Measurements from ENCODE around the gene LENEP. TPM values are rescaled to one million over a fixed set of nuclear protein-coding genes. Genes with fewer than 3 reads are reported as not detected.
A peak's percentile ranks its signal among the peaks of the same experiment; 100 is the strongest.

LENEP gene
- total RNA-seq, 2 experiments from 2014 or later = not detected

- H3K9me3 Mint-ChIP-seq = no peaks in the 10 kb centered on the region
- H3K4me3 Mint-ChIP-seq = peak within 1 kb of the TSS; percentile 55
- H3K27ac Mint-ChIP-seq = peak within 1 kb of the TSS; percentile 70
- POLR2A ChIA-PET = interaction anchor here (1.1 to 2.4 kb wide), 7 partner anchors 9 to 43 kb away, joined by 3 to 9 read pairs (median 4); partner anchors contain the start of genes PBXIP1, PMVK and PYGO2
- H3K36me3 Mint-ChIP-seq (ENCODE audit: low read depth) = peaks cover 47% of the 10 kb centered on the region
- no peak within 1 kb of the TSS for H3K4me3 ChIP-seq (ENCODE audit: low read length)
- H3K27me3 Mint-ChIP-seq = no peaks in the 10 kb centered on the region
- CTCF ChIA-PET = interaction anchor here (0.9 to 10.7 kb wide), 5 partner anchors 8 to 91 kb away, joined by 3 to 71 read pairs (median 8); partner anchors contain the start of genes PMVK and PYGO2
- DNase-seq (peak in 5 of 14 experiments; percentile 27 to 65 (median 50)), ATAC-seq (ENCODE audit: poor library complexity) (no peak)
- H3K9me3 ChIP-seq (ENCODE audit: control insufficient read depth in 1 of 2, insufficient read depth in 1 of 2, low read length in 2 of 2) = no peaks in the 10 kb centered on the region
- H3K36me3 ChIP-seq (ENCODE audit: insufficient read depth, low read length) = peaks cover 53% of the 10 kb centered on the region
- no peak for TF ChIP-seq CTCF (IDR thresholded peaks at IDR 0.05)
- peak within 1 kb of the TSS in 1 of 2 donors; percentile 34 for H3K27ac ChIP-seq (ENCODE audit: low read depth in 1 of 2, low read length in 2 of 2)
- peaks cover 30% of the 10 kb centered on the region for H3K4me1 Mint-ChIP-seq (ENCODE audit: low read depth)
- intact Hi-C loops (cut with DNase I, micrococcal nuclease) = no loop called here
- H3K4me1 ChIP-seq (ENCODE audit: insufficient read depth, low read length) = peaks cover 55% of the 10 kb centered on the region
- H3K27me3 ChIP-seq (ENCODE audit: control insufficient read depth in 1 of 2, insufficient read depth in 2 of 2, low read length in 2 of 2) = no peaks in the 10 kb centered on the region
Observed at GRCh38 chr1:154970631-154971340, 22.6 kb upstream of the LENEP start, which contains the start of gene SHC1. TSS of gene SHC1 (minus strand) at chr1:154970747. CDS start at chr1:154970526, 221 bp downstream.

- Histone ChIP-seq H3K4me3 (ENCODE audit: low read length) (no peak overlapping the region), H3K27ac (ENCODE audit: low read depth in 1 of 2, low read length in 2 of 2) (no peak overlapping the region), H3K4me1 (ENCODE audit: insufficient read depth, low read length) (peaks cover 61% of the 10 kb centered on the region), H3K27me3 (ENCODE audit: control insufficient read depth in 1 of 2, insufficient read depth in 2 of 2, low read length in 2 of 2) (no peaks in the 10 kb centered on the region), H3K9me3 (ENCODE audit: control insufficient read depth in 1 of 2, insufficient read depth in 1 of 2, low read length in 2 of 2) (no peaks in the 10 kb centered on the region), H3K36me3 (ENCODE audit: insufficient read depth, low read length) (peaks cover 46% of the 10 kb centered on the region)
- Mint-ChIP-seq H3K4me1 (ENCODE audit: low read depth) (peaks cover 30% of the 10 kb centered on the region), H3K36me3 (ENCODE audit: low read depth) (peaks cover 41% of the 10 kb centered on the region), H3K27me3 (no peaks in the 10 kb centered on the region), H3K9me3 (no peaks in the 10 kb centered on the region), H3K27ac (peak overlapping the region; percentile 29), H3K4me3 (peak overlapping the region; percentile 55)
- no peak for TF ChIP-seq CTCF (IDR thresholded peaks at IDR 0.05)
- DNase-seq = no peak
- CTCF ChIA-PET = interaction anchor here (0.9 to 10.7 kb wide), 8 partner anchors 9 to 90 kb away, joined by 3 to 71 read pairs (median 6); partner anchors contain the start of genes PMVK and PYGO2
- POLR2A ChIA-PET = interaction anchor here (1.1 to 5.6 kb wide), 8 partner anchors 10 to 45 kb away, joined by 3 to 46 read pairs (median 8); partner anchors contain the start of genes FLAD1, PBXIP1, PMVK and PYGO2
- intact Hi-C loops (cut with DNase I, micrococcal nuclease) = no loop called here
- ATAC-seq (ENCODE audit: poor library complexity) = no peak
Observed at GRCh38 chr1:154971341-154971998, 21.9 kb upstream of the LENEP start.

- Histone ChIP-seq H3K4me1 (ENCODE audit: insufficient read depth, low read length) (peaks cover 62% of the 10 kb centered on the region), H3K36me3 (ENCODE audit: insufficient read depth, low read length) (peaks cover 39% of the 10 kb centered on the region), H3K27ac (ENCODE audit: low read depth in 1 of 2, low read length in 2 of 2) (no peak overlapping the region), H3K4me3 (ENCODE audit: low read length) (no peak overlapping the region), H3K9me3 (ENCODE audit: control insufficient read depth in 1 of 2, insufficient read depth in 1 of 2, low read length in 2 of 2) (no peaks in the 10 kb centered on the region), H3K27me3 (ENCODE audit: control insufficient read depth in 1 of 2, insufficient read depth in 2 of 2, low read length in 2 of 2) (no peaks in the 10 kb centered on the region)
- no peak for TF ChIP-seq CTCF (IDR thresholded peaks at IDR 0.05)
- H3K36me3 Mint-ChIP-seq (ENCODE audit: low read depth) = peaks cover 34% of the 10 kb centered on the region
- ATAC-seq (ENCODE audit: poor library complexity) (no peak), DNase-seq (no peak)
- no peak overlapping the region for H3K27ac Mint-ChIP-seq
- no peaks in the 10 kb centered on the region for H3K27me3 Mint-ChIP-seq
- intact Hi-C loops (cut with DNase I, micrococcal nuclease) = loop anchor here in 1 of 2 experiments (2.0 kb wide), 2 partner anchors 15 to 45 kb away; partner anchors contain the start of gene PBXIP1
- H3K4me3 Mint-ChIP-seq = no peak overlapping the region
- ChIA-PET CTCF (interaction anchor here (1.4 to 10.7 kb wide), 5 partner anchors 10 to 89 kb away, joined by 3 to 71 read pairs (median 24); partner anchors contain the start of gene PYGO2), POLR2A (interaction anchor here (1.1 to 5.6 kb wide), 4 partner anchors 11 to 44 kb away, joined by 3 to 46 read pairs (median 41); partner anchors contain the start of genes FLAD1 and PBXIP1)
- no peaks in the 10 kb centered on the region for H3K9me3 Mint-ChIP-seq
- peaks cover 30% of the 10 kb centered on the region for H3K4me1 Mint-ChIP-seq (ENCODE audit: low read depth)
Observed at GRCh38 chr1:154972213-154972516, 21.2 kb upstream of the LENEP start.

All from CD4-positive, alpha-beta T cell (primary cell).